Breast epithelium (tissue), 4 donors: ENCODE measurements around the gene RGS1. TPM values are rescaled to one million over a fixed set of nuclear protein-coding genes. Genes with fewer than 3 reads are reported as not detected.

ENCODE experiments used
- DNase-seq, 2 donors: peaks; one replicate each; pipeline ENCODE4 v3.0.0-alpha.2; 2019; ENCODE audit warnings: low spot score in 2 of 2
- H3K27ac ChIP-seq, 2 donors: fragments of 200-600 bp; sonication (generic) in 1 of 2; one replicate each; pipeline ENCODE4 v1.5.1; 2016 to 2019; ENCODE audit warnings: mild to moderate bottlenecking in 1 of 2
- H3K27me3 ChIP-seq, 2 donors: fragments of 200-600 bp; sonication (generic) in 1 of 2; one replicate each; pipeline versions ENCODE4 v1.5.1 to v1.6.0; 2017 to 2019; ENCODE audit warnings: control low read depth in 1 of 2, mild to moderate bottlenecking in 1 of 2
- H3K36me3 ChIP-seq: fragments of 200-600 bp; one replicate; pipeline ENCODE4 v1.5.1; 2019
- H3K4me1 ChIP-seq, 2 donors: fragments of 200-600 bp; sonication (generic); one replicate each; pipeline ENCODE4 v1.5.1; 2016 to 2019; ENCODE audit warnings: control low read depth in 1 of 2
- H3K4me3 ChIP-seq, 3 donors: fragments of 200-600 bp; sonication (generic); 1 replicate in 2 of 3; 2 replicates in 1 of 3; pipeline ENCODE4 v1.5.1; 2016 to 2019; ENCODE audit warnings: mild to moderate bottlenecking in 3 of 3, moderate library complexity in 2 of 3
- H3K9me3 ChIP-seq, 2 donors: fragments of 200-600 bp; sonication (generic) in 1 of 2; one replicate each; pipeline ENCODE4 v1.5.1; 2016 to 2019; ENCODE audit warnings: control low read depth in 1 of 2
- POLR2A ChIP-seq: fragments of 450-650 bp; IDR thresholded peaks from one replicate; pipeline ENCODE4 v1.6.1; 2016; ENCODE audit warnings: antibody characterized with exemption, mild to moderate bottlenecking, moderate library complexity
- POLR2AphosphoS5 ChIP-seq, 3 donors: sonication (generic); formaldehyde crosslinking; IDR thresholded peaks; one replicate each; pipeline ENCODE4 v1.6.1; 2017; ENCODE audit warnings: antibody characterized with exemption in 3 of 3
- intact Hi-C: fragments of 100-400 bp; cut with DNase I; formaldehyde crosslinking; loops from one replicate; pipeline ENCODE4 v1.15.1; 2023; ENCODE audit warnings: low total_unique reads
- total RNA-seq, 3 donors: library from RNA; depleted of rRNA; stranded (reverse); fragments of >200 nt; gene quantifications; one replicate each; pipeline ENCODE4 v1.1.0, GENCODE V29; 2016
- TF ChIP-seq, protein P1 (sequence below), 3 donors: fragments of 450-650 bp; IDR thresholded peaks; one replicate each; pipeline ENCODE4 v1.5.1; 2016 to 2017; ENCODE audit warnings: antibody characterized with exemption in 3 of 3, mild to moderate bottlenecking in 3 of 3, moderate library complexity in 3 of 3

The RGS1 gene
- total RNA-seq, 3 donors from 2014 or later = 13.6 to 210 (median 189) TPM

DNA sequence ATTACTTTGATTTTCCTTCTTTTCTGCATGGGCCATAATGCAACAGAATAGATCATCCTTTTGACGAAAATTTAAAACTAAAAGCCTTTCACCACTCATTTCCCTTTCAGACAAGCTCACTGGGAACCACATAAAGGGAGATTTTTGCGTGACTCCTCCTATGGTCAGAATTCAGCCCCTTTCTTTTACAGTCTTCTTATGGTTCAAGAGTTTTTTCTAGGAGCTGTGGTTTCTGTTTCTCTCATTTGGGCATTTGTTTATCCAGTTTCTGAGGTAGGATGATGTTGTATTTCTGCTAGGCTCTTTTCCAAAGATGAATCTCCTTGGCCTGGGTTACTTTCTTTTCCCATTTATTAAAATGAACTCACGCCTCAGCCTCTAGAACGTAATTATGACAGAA is 16.9 kb downstream of the RGS1 start:
- H3K27ac ChIP-seq = no peak overlapping the region
- no peak overlapping the region for H3K4me3 ChIP-seq
- H3K36me3 ChIP-seq = no peaks in the 10 kb centered on the region
- no peak for TF ChIP-seq POLR2A
- TF ChIP-seq, protein P1, sequence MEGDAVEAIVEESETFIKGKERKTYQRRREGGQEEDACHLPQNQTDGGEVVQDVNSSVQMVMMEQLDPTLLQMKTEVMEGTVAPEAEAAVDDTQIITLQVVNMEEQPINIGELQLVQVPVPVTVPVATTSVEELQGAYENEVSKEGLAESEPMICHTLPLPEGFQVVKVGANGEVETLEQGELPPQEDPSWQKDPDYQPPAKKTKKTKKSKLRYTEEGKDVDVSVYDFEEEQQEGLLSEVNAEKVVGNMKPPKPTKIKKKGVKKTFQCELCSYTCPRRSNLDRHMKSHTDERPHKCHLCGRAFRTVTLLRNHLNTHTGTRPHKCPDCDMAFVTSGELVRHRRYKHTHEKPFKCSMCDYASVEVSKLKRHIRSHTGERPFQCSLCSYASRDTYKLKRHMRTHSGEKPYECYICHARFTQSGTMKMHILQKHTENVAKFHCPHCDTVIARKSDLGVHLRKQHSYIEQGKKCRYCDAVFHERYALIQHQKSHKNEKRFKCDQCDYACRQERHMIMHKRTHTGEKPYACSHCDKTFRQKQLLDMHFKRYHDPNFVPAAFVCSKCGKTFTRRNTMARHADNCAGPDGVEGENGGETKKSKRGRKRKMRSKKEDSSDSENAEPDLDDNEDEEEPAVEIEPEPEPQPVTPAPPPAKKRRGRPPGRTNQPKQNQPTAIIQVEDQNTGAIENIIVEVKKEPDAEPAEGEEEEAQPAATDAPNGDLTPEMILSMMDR (IDR thresholded peaks at IDR 0.05) = no peak
- no peak for TF ChIP-seq POLR2AphosphoS5 (IDR thresholded peaks at IDR 0.05)
- no peaks in the 10 kb centered on the region for H3K9me3 ChIP-seq
- H3K27me3 ChIP-seq = no peaks in the 10 kb centered on the region
- DNase-seq = no peak
- H3K4me1 ChIP-seq = no peaks in the 10 kb centered on the region
- intact Hi-C loops = no loop called here

DNA sequence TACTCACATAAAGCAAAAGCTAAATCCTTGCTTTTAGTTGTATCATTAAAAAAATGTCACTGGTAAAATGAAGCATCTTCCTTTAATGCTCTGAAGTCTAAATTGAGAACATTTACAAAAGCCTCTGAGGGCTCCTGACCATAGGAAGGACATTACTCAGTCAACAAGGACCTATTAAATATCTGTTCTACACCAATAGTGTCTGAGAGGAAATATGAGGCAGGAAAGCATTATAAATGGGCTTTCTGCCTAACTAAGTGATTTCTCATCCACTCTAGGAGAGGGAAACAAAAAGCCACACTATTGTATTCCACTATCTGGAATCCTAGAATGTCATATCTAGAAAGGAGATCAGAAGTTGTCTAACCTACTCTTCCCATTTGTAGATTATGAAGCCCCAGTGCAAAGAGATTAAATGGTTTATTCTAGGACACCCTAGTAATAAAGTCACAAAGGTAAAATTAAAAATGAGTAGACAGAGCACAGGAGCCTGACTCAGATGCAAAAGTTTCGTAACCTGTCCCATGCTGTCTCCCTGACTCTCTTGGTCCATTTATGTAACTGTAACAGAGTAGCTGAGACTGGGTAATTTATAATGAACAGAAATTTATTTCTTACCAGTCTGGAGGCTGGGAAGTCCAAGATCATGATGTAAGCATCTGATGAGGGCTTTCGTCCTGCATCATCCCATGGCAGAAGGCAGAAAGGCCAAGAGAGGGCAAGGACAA is 17.6 kb downstream of the RGS1 start:
- intact Hi-C loops = no loop called here

DNA sequence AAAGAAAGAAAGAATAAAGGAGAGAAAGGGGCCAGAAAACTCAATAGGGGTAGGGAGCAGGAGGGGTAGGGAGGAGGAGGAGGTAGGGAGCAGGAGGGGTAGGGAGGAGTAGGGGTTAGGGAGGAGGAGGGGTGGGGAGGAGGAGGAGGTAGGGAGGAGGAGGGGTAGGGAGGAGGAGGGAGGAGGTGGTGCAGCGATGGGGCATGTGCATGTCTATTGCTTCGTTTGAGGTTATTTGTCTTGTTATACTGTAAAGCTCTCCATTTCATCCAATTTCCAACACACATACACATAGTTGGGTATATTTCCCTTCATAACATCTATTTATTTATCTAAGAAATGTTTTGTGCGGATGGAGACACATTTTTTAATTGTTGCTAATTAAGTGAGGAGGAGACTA is 19.7 kb downstream of the RGS1 start:
- TF ChIP-seq, protein P1 (IDR thresholded peaks at IDR 0.05) = no peak
- TF ChIP-seq POLR2AphosphoS5 (IDR thresholded peaks at IDR 0.05) (no peak), POLR2A (no peak)
- DNase-seq = no peak
- Histone ChIP-seq H3K27ac (no peak overlapping the region), H3K36me3 (no peaks in the 10 kb centered on the region), H3K27me3 (no peaks in the 10 kb centered on the region), H3K4me3 (no peak overlapping the region), H3K9me3 (no peaks in the 10 kb centered on the region), H3K4me1 (no peaks in the 10 kb centered on the region)
- intact Hi-C loops = no loop called here

More for the DNA sequence above, 17.6 kb downstream of the RGS1 start:
- no peak overlapping the region for H3K4me3 ChIP-seq
- no peaks in the 10 kb centered on the region for H3K36me3 ChIP-seq
- TF ChIP-seq POLR2A (no peak), POLR2AphosphoS5 (IDR thresholded peaks at IDR 0.05) (no peak)
- TF ChIP-seq, protein P1 (IDR thresholded peaks at IDR 0.05) = no peak
- no peaks in the 10 kb centered on the region for H3K9me3 ChIP-seq
- DNase-seq = no peak
- no peak overlapping the region for H3K27ac ChIP-seq
- H3K27me3 ChIP-seq = no peaks in the 10 kb centered on the region
- no peaks in the 10 kb centered on the region for H3K4me1 ChIP-seq

DNA sequence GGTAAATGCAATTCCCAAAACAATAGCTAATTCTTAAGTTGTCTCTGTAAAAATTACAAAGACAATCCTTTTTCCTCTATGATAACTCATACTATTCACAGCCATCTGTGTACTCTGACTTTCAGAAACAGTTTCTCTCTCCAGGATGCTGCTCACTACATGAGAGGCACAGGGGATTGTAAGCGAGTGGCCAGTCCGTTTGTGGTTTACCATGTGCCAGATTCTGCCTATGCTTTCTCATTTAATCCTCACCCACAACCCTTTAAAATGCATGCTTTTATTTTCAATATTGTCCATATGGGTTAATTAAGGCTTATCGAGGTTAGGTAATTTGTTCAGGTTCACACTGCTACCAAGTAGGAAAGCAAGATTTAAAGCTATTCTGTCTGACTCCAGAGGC is 23.0 kb downstream of the RGS1 start:
- no peaks in the 10 kb centered on the region for H3K9me3 ChIP-seq
- no peaks in the 10 kb centered on the region for H3K36me3 ChIP-seq
- H3K4me3 ChIP-seq = no peak overlapping the region
- TF ChIP-seq, protein P1 (IDR thresholded peaks at IDR 0.05) = no peak
- TF ChIP-seq POLR2AphosphoS5 (IDR thresholded peaks at IDR 0.05) (no peak), POLR2A (no peak)
- H3K27ac ChIP-seq = no peak overlapping the region
- H3K27me3 ChIP-seq = no peaks in the 10 kb centered on the region
- no peak for DNase-seq
- no peaks in the 10 kb centered on the region for H3K4me1 ChIP-seq
- intact Hi-C loops = no loop called here

DNA sequence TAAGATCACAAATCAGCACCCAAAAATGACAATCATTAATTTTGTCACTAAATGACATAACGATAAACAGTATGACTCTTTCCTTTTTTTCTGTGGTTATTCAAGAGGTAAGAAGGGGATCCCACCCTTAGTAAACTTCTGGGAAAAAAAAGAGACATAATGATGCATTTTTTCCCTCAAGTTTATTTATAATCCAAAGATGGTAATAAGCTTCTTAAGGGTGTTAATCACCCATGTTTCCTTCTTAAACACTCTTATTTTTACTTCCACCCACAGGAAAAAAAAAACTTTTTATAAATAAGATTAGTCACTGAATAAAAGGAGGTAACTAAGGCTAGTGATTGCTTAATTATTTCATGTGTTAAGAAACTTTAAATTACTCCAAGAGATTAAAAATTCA is 24.7 kb downstream of the RGS1 start:
- Histone ChIP-seq H3K36me3 (no peaks in the 10 kb centered on the region), H3K4me3 (no peak overlapping the region), H3K4me1 (no peaks in the 10 kb centered on the region), H3K27me3 (no peaks in the 10 kb centered on the region), H3K27ac (no peak overlapping the region), H3K9me3 (no peaks in the 10 kb centered on the region)
- TF ChIP-seq POLR2A (no peak), POLR2AphosphoS5 (IDR thresholded peaks at IDR 0.05) (no peak)
- TF ChIP-seq, protein P1 (IDR thresholded peaks at IDR 0.05) = no peak
- DNase-seq = no peak
- intact Hi-C loops = no loop called here
